ENCODE measurements around the gene GRM2.

DNA sequence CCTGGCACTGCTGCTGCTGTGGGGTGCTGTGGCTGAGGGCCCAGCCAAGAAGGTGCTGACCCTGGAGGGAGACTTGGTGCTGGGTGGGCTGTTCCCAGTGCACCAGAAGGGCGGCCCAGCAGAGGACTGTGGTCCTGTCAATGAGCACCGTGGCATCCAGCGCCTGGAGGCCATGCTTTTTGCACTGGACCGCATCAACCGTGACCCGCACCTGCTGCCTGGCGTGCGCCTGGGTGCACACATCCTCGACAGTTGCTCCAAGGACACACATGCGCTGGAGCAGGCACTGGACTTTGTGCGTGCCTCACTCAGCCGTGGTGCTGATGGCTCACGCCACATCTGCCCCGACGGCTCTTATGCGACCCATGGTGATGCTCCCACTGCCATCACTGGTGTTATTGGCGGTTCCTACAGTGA is 2.1 kb downstream of the GRM2 start:
- no peak for TF ChIP-seq CTCF (IDR thresholded peaks at IDR 0.05; ENCODE audit: poor library complexity)
- no peak for TF ChIP-seq EZH2phosphoT487 (IDR thresholded peaks at IDR 0.05; ENCODE audit: low read depth, severe bottlenecking, unreplicated experiment)

All from hepatocyte (in vitro differentiated cells).